ENCODE measurements around the gene CSTPP1. TPM values are rescaled to one million over a fixed set of nuclear protein-coding genes. Genes with fewer than 3 reads are reported as not detected.

Gene CSTPP1
- total RNA-seq, 2 donors from 2014 or later = 35.8 to 63.6 TPM

GRCh38 chr11:47156333-47156732 is 219.8 kb downstream of the CSTPP1 start:
- Histone ChIP-seq H3K27ac (no peak overlapping the region), H3K27me3 (no peaks in the 10 kb centered on the region), H3K4me1 (peaks cover 14% of the 10 kb centered on the region), H3K36me3 (no peaks in the 10 kb centered on the region), H3K9me3 (no peaks in the 10 kb centered on the region), H3K4me3 (no peak overlapping the region), H3K9ac (ENCODE audit: low read depth in 2 of 2, low read length in 2 of 2) (no peak overlapping the region)
- intact Hi-C loops (cut with DNase I) = no loop called here
- TF ChIP-seq CTCF (IDR thresholded peaks at IDR 0.05) = no peak
- no peak for DNase-seq

GRCh38 chr11:47156951-47157350 is 220.4 kb downstream of the CSTPP1 start:
- no peak for DNase-seq
- Histone ChIP-seq H3K4me1 (peaks cover 14% of the 10 kb centered on the region), H3K9me3 (no peaks in the 10 kb centered on the region), H3K27me3 (no peaks in the 10 kb centered on the region), H3K27ac (no peak overlapping the region), H3K4me3 (no peak overlapping the region), H3K36me3 (no peaks in the 10 kb centered on the region), H3K9ac (ENCODE audit: low read depth in 2 of 2, low read length in 2 of 2) (no peak overlapping the region)
- TF ChIP-seq CTCF (IDR thresholded peaks at IDR 0.05) = no peak
- intact Hi-C loops (cut with DNase I) = no loop called here

- TF ChIP-seq CTCF (IDR thresholded peaks at IDR 0.05) = no peak
- Histone ChIP-seq H3K4me3 (no peak overlapping the region), H3K9ac (ENCODE audit: low read depth in 2 of 2, low read length in 2 of 2) (no peak overlapping the region), H3K36me3 (no peaks in the 10 kb centered on the region), H3K9me3 (no peaks in the 10 kb centered on the region), H3K4me1 (peaks cover 8% of the 10 kb centered on the region), H3K27me3 (no peaks in the 10 kb centered on the region), H3K27ac (no peak overlapping the region)
- intact Hi-C loops (cut with DNase I) = no loop called here
- DNase-seq = no peak
These were observed 221.2 kb downstream of the CSTPP1 start for GRCh38 chr11:47157805-47158204.

GRCh38 chr11:47158242-47158641 is 221.7 kb downstream of the CSTPP1 start:
- H3K4me3 ChIP-seq = no peak overlapping the region
- no peak for DNase-seq
- no peaks in the 10 kb centered on the region for H3K9me3 ChIP-seq
- intact Hi-C loops (cut with DNase I) = no loop called here
- H3K27me3 ChIP-seq = no peaks in the 10 kb centered on the region
- peaks cover 5% of the 10 kb centered on the region for H3K4me1 ChIP-seq
- TF ChIP-seq CTCF (IDR thresholded peaks at IDR 0.05) = no peak
- H3K36me3 ChIP-seq = no peaks in the 10 kb centered on the region
- H3K9ac ChIP-seq (ENCODE audit: low read depth in 2 of 2, low read length in 2 of 2) = no peak overlapping the region
- H3K27ac ChIP-seq = no peak overlapping the region

GRCh38 chr11:47160753-47161133 is 224.2 kb downstream of the CSTPP1 start:
- Histone ChIP-seq H3K9ac (ENCODE audit: low read depth in 2 of 2, low read length in 2 of 2) (no peak overlapping the region), H3K27me3 (no peaks in the 10 kb centered on the region), H3K27ac (no peak overlapping the region), H3K36me3 (peaks cover 3% of the 10 kb centered on the region), H3K4me3 (no peak overlapping the region), H3K9me3 (no peaks in the 10 kb centered on the region), H3K4me1 (no peaks in the 10 kb centered on the region)
- intact Hi-C loops (cut with DNase I) = loop anchor here (2.0 kb wide), 1 partner anchor 272 kb away; no protein-coding TSS in a partner anchor
- DNase-seq = no peak
- TF ChIP-seq CTCF (IDR thresholded peaks at IDR 0.05) = no peak
